Fibroblast of mammary gland (primary cell): ENCODE results near the gene NUS1.
A peak's percentile ranks its signal among the peaks of the same experiment; 100 is the strongest.
"Not testable (repeated sequence)": the region's sequence is repeated elsewhere in the genome, so short reads cannot be mapped to it uniquely, and the experiment has no call there.

Source experiments
- DNase-seq: peaks from one replicate; pipeline ENCODE4 v3.0.0-alpha.2; 2010; ENCODE audit warnings: low read depth
- H3K4me3 ChIP-seq: 2 replicates; pipeline ENCODE4 v1.5.1; 2011; ENCODE audit warnings: low read depth, mild to moderate bottlenecking, low read length, moderate library complexity; ENCODE audit not compliant: control insufficient read depth
- TF ChIP-seq, protein P1 (sequence below): conservative IDR thresholded peaks from 2 replicates; pipeline ENCODE4 v1.5.1; 2011; ENCODE audit warnings: low read depth, low read length, inconsistent platforms; ENCODE audit not compliant: control insufficient read depth, insufficient read depth

Gene NUS1

DNA sequence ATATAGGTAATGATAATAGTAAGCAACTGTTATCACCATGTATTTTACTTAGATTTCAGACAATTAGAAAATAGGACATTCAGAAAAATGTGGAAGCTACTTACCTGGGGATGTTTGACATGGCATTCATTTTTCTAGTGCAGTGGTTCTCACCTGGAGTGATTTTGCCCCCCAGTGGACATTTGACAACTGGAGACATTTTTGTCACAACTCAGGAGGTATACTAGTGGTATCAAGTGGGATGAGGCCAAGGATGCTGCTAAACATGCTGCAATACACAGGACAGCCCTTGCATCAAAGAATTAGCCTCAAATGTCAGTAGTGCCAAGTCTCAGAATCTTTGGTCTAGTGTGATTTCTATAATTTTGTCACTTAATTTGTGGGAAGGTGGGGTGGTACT, 36.1 kb downstream of the NUS1 start:
- H3K4me3 ChIP-seq = no peak overlapping the region
- TF ChIP-seq, protein P1, sequence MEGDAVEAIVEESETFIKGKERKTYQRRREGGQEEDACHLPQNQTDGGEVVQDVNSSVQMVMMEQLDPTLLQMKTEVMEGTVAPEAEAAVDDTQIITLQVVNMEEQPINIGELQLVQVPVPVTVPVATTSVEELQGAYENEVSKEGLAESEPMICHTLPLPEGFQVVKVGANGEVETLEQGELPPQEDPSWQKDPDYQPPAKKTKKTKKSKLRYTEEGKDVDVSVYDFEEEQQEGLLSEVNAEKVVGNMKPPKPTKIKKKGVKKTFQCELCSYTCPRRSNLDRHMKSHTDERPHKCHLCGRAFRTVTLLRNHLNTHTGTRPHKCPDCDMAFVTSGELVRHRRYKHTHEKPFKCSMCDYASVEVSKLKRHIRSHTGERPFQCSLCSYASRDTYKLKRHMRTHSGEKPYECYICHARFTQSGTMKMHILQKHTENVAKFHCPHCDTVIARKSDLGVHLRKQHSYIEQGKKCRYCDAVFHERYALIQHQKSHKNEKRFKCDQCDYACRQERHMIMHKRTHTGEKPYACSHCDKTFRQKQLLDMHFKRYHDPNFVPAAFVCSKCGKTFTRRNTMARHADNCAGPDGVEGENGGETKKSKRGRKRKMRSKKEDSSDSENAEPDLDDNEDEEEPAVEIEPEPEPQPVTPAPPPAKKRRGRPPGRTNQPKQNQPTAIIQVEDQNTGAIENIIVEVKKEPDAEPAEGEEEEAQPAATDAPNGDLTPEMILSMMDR = peak; percentile 1
- no peak for DNase-seq

DNA sequence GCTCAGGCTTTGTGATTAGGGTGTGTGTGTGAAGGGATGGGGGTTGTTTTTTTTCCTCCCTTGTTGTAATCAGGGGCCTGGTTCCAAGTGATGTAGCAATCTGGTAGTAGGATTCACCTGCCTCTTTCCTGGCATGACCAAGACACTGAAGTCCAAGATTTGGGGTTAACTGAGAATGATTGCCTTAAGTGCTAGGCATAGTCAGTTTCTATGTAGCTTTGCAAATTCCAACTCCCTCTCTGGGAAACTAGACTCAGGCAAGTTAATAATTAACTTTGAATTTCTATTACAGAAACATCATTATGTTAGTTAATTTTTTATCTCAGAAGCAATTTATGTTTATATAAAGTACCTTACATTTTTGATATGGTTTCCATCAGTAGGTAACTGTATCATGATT, 43.6 kb downstream of the NUS1 start:
- H3K4me3 ChIP-seq = no peak overlapping the region
- DNase-seq = no peak
- TF ChIP-seq, protein P1 = no peak

DNA sequence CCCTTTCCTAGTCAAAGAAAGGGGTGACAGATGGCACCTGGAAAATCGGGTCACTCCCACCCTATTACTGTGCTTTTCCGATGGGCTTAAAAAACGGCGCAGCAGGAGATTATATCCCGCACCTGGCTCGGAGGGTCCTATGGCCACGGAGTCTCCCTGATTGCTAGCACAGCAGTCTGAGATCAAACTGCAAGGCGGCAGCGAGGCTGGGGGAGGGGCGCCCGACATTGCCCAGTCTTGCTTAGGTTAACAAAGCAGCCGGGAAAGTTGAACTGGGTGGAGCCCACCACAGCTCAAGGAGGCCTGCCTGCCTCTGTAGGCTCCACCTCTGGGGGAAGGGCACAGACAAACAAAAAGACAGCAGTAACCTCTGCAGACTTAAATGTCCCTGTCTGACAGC, 46.3 kb downstream of the NUS1 start:
- DNase-seq, H3K4me3 ChIP-seq: not testable (repeated sequence)

- DNase-seq = no peak
- H3K4me3 ChIP-seq = no peak overlapping the region
- TF ChIP-seq, protein P1 = no peak
These were observed 53.4 kb downstream of the NUS1 start for GRCh38 chr6:117728626-117729025.

GRCh38 chr6:117729613-117730012, 54.3 kb downstream of the NUS1 start:
- TF ChIP-seq, protein P1 = no peak
- no peak overlapping the region for H3K4me3 ChIP-seq
- DNase-seq = no peak

DNA sequence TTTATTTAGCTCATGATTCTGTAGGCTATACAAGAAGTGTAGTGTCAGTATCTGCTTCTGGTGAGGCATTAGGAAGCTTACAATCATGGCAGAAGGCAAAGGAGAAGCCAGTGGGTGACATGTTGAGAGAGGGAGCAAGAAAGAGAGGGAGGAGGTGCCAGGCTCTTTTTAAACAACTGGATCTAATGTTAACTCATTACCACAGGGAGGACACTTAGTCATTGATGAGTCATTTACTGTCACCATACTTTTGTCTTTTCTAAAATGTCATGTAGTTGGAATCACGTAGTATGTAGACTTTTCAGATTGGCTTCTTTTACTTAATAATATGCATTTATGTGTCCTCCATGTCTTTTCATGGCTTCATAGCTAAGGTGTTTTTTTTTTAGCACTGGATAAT, 58.1 kb downstream of the NUS1 start:
- TF ChIP-seq, protein P1 = no peak
- DNase-seq = peak; percentile 3
- H3K4me3 ChIP-seq = no peak overlapping the region

DNA sequence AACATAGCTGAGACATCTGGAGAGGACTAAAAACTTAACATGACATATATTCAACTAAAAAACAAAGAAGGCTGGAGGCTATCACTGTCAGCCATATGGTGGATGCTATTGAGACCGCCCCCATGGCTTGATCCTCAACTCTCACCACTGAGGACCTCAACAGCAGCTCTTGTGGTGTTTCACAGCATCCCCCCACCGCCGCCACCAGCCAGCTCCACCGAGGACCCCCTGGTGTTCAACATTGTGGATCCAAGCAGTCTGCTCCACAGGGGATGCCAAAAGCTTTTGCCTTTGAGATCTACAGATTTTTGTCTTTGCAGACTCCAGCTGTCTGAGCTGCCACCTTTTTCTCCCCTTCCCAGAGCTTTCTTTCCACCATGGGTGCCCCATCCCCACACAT, 64.6 kb downstream of the NUS1 start:
- DNase-seq = no peak
- TF ChIP-seq, protein P1 = no peak
- no peak overlapping the region for H3K4me3 ChIP-seq
